Adipocyte (in vitro differentiated cells): ENCODE measurements around the gene SCD5.
A peak's percentile ranks its signal among the peaks of the same experiment; 100 is the strongest.

Experiments used
- DNase-seq: peaks from one replicate; pipeline ENCODE4 v3.0.0-alpha.2; 2015; ENCODE audit warnings: low read depth
- H3K27me3 ChIP-seq: replicated peaks from 2 replicates; pipeline ENCODE4 v1.7.0; 2013; ENCODE audit warnings: mild to moderate bottlenecking, low read length, moderate library complexity; ENCODE audit not compliant: control insufficient read depth, insufficient read depth
- H3K36me3 ChIP-seq: 2 replicates; pipeline ENCODE4 v1.7.0; 2013; ENCODE audit warnings: low read length, mild to moderate bottlenecking, moderate library complexity; ENCODE audit not compliant: control insufficient read depth, insufficient read depth, severe bottlenecking
- H3K4me1 ChIP-seq: 2 replicates; pipeline ENCODE4 v1.7.0; 2013; ENCODE audit warnings: mild to moderate bottlenecking, low read length, moderate library complexity; ENCODE audit not compliant: control insufficient read depth, insufficient read depth
- H3K4me3 ChIP-seq: 2 replicates; pipeline ENCODE4 v1.7.0; 2013; ENCODE audit warnings: mild to moderate bottlenecking, low read length, moderate library complexity
- H3K9ac ChIP-seq: 2 replicates; pipeline ENCODE4 v1.7.0; 2013; ENCODE audit warnings: mild to moderate bottlenecking, low read length, moderate library complexity
- H3K9me3 ChIP-seq: 2 replicates; pipeline ENCODE4 v1.7.0; 2013; ENCODE audit warnings: mild to moderate bottlenecking, low read length, moderate library complexity; ENCODE audit not compliant: control insufficient read depth

Gene SCD5

DNA sequence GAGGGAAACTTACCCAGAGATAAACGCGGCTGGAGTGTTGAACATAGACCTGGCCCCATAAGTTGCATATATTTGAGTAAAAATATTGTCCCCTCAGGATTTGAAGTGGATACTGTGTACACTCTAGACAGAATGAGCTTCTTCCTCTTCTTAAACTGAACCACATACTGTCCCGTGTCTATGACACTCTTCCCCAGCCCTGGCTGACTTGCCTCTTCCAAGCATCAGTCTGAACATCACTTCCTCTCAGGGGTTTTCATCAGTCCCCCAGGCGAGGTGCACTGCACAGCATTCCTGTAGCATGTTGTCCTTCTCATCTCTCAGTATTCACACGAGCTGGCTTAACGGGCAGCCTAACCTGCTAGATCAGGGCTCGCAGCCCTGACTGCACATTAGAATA lies 156.3 kb downstream of the SCD5 start:
- no peak for DNase-seq
- Histone ChIP-seq H3K27me3 (no peaks in the 10 kb centered on the region), H3K36me3 (no peaks in the 10 kb centered on the region), H3K9ac (no peak overlapping the region), H3K4me1 (peaks cover 14% of the 10 kb centered on the region), H3K9me3 (no peaks in the 10 kb centered on the region), H3K4me3 (no peak overlapping the region)

DNA sequence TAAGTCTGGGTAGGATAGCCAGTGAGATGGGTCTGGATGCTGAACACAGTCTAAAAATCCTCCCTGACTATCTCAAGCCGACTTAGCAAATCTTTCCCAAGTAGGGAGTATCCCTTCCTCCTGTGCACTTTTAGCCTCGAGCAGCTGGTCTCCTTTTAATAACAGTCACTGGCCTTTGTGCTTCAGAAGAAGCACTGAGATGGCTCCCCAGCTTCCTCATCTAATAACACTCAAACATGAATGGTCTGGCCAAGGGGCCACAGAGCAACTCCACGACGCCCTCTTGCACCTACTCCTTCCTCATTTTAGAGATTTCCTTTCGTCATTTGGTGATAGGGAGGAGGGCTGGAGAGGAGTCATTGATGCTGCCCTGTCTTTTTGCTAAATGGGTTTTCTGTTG lies 158.1 kb downstream of the SCD5 start:
- peaks cover 9% of the 10 kb centered on the region for H3K4me1 ChIP-seq
- H3K9me3 ChIP-seq = no peaks in the 10 kb centered on the region
- no peak for DNase-seq
- H3K4me3 ChIP-seq = no peak overlapping the region
- no peak overlapping the region for H3K9ac ChIP-seq
- no peaks in the 10 kb centered on the region for H3K36me3 ChIP-seq
- no peaks in the 10 kb centered on the region for H3K27me3 ChIP-seq

DNA sequence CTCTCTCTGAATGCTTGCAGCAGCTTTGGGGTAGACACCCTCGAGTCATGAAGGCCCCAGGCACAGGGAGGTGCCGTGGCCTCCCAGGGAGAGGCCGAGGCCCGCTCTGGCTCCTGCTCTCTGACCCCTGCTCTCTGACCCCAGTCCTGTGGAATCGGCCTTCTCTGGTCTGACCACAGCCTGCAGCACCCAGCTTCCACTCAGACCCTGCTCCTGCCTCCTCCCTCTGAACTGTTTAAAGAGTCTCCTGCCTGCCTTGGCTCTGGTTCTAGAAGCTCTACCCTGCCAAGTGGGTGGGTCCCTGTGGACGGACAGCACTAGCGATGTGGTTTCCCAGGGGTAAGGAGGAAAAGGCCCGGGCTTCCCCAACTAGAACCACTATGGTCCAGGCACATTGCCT lies 158.6 kb downstream of the SCD5 start:
- H3K4me3 ChIP-seq = no peak overlapping the region
- H3K9me3 ChIP-seq = no peaks in the 10 kb centered on the region
- peaks cover 9% of the 10 kb centered on the region for H3K4me1 ChIP-seq
- no peak for DNase-seq
- H3K27me3 ChIP-seq = no peaks in the 10 kb centered on the region
- no peaks in the 10 kb centered on the region for H3K36me3 ChIP-seq
- no peak overlapping the region for H3K9ac ChIP-seq

DNA sequence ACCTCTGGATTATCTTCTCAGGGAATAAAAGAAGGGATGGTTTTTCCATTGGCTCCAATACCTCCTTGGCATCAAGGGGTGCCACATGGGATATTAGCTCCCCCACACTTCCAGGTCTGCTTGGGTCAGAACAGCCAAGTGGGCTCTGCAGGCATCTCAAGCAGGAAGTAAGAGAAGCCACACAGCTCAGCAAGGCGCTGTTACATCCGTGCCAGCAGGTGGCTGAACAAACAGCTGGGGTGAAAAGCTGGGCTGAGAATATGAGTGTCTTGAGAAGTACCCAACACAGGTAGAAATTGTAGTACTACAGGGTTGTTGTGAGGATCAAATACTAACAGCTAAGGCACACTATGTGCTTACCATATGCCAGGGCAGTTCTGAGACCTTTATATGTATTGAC lies 160.1 kb downstream of the SCD5 start:
- Histone ChIP-seq H3K4me1 (no peaks in the 10 kb centered on the region), H3K4me3 (no peak overlapping the region), H3K9ac (no peak overlapping the region), H3K9me3 (no peaks in the 10 kb centered on the region), H3K36me3 (no peaks in the 10 kb centered on the region), H3K27me3 (no peaks in the 10 kb centered on the region)
- no peak for DNase-seq

DNA sequence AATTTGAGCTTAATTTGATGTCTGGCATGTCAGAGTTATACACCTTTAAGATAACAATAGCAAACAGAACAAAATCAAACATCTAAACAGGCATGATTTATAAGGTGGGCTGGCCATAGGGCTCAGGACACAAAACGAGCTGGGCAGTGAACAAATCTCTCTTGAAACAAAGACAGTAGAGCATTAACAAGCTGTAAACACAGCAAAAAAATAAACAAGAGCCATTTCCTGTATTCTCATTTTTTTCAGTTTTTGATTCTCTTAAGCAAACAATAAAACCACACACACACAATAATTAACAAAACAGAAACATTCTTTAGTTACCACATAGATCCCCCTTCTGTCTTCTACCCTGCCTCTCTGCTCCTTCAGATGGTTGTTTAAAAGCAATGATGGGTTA lies 168.5 kb downstream of the SCD5 start:
- no peak overlapping the region for H3K4me3 ChIP-seq
- no peaks in the 10 kb centered on the region for H3K36me3 ChIP-seq
- peak overlapping the region; percentile 54 for H3K9ac ChIP-seq
- no peaks in the 10 kb centered on the region for H3K9me3 ChIP-seq
- no peaks in the 10 kb centered on the region for H3K27me3 ChIP-seq
- DNase-seq = no peak
- H3K4me1 ChIP-seq = peaks cover 25% of the 10 kb centered on the region

DNA sequence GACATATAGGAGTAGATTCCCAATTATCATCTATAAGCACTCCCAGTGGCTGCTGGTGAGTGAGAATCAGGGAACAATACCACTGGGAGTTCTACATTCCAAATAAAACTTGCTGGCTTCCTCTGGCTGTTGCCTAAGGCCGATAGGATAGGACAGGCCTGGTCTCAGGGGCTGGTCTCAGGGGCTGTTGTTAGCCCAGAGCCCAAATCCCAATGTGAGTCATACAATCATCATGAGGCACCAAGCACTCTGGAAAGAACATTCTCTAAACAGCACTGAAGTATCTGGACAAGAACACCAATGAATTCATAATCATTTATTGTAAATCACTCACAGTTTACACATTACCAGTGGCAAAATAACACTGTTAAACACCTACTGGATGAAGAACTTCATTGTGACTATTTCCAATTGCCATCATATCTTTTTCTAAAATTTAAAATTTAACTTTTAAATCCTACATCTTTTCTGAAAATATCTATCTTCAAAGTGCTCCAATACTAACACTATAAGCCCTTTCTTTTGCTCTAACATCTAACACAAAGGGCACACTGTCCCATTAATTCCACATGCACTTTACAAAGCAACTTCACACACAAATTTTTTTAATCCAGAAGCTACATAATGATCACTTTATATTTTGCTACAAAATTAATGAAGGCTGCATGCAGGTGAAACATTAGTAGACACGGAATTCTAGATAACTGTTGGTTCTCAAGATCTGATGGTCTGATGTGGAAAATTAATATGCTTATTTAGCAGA lies 169.2 kb downstream of the SCD5 start:
- Histone ChIP-seq H3K9me3 (no peaks in the 10 kb centered on the region), H3K9ac (peak overlapping the region; percentile 54), H3K36me3 (no peaks in the 10 kb centered on the region), H3K4me3 (peak overlapping the region; percentile 32), H3K4me1 (peaks cover 28% of the 10 kb centered on the region), H3K27me3 (no peaks in the 10 kb centered on the region)
- peak; percentile 51 for DNase-seq

DNA sequence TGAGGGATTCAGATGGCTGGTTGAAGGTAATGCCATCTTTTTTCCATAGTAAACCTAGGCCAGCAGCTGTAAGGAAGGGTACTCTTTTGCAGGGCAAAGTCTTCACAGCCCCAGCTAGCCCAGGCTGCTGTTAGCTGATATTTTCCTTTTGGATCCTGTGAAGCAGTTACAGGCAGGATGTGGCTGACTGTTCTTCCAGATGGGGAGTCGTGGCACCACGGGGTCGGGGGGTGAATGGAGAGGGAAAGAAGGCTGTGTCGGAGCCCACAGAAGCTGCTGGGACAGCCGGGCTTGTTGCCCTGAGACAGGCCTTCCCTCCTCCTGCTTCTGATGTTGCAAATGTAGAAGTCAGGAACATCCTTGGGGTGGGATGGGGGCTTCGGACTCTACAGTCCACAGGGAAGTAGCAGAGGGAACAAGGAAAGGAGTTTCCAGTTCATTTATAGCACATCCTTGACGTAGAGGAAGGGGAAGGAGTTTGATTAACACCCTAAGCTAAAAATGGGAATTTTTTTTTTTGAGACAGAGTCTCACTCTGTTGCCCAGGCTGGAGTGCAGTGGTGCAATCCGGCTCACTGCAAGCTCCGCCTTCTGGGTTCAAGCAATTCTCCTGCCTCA lies 172.2 kb downstream of the SCD5 start:
- Histone ChIP-seq H3K36me3 (no peaks in the 10 kb centered on the region), H3K4me1 (peaks cover 38% of the 10 kb centered on the region), H3K9me3 (no peaks in the 10 kb centered on the region)

DNA sequence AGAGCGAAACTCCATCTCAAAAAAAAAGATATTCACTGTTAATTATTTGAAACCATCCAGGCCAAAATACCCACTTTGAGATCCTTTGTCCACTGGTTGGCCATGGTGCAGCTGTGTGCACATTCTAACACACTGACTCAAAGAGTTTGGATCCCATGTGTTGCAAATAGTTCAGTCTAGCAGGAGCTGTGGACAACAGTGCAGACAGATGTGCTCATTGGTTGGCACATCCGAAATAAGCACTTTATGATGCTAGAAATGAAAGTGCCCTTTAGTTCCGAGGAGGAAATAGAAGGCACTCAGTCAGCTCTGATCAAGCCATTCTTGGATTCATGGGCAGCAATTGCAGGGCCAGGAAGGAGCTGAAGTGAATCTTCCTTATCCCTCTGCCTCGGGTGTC lies 173.8 kb downstream of the SCD5 start:
- H3K9me3 ChIP-seq = no peaks in the 10 kb centered on the region
- H3K4me1 ChIP-seq = peaks cover 32% of the 10 kb centered on the region
- no peaks in the 10 kb centered on the region for H3K27me3 ChIP-seq
- H3K36me3 ChIP-seq = no peaks in the 10 kb centered on the region
- DNase-seq = no peak
- H3K9ac ChIP-seq = no peak overlapping the region
- no peak overlapping the region for H3K4me3 ChIP-seq

More for the DNA sequence above, 172.2 kb downstream of the SCD5 start:
- no peak for DNase-seq
- Histone ChIP-seq H3K9ac (no peak overlapping the region), H3K27me3 (no peaks in the 10 kb centered on the region), H3K4me3 (no peak overlapping the region)

DNA sequence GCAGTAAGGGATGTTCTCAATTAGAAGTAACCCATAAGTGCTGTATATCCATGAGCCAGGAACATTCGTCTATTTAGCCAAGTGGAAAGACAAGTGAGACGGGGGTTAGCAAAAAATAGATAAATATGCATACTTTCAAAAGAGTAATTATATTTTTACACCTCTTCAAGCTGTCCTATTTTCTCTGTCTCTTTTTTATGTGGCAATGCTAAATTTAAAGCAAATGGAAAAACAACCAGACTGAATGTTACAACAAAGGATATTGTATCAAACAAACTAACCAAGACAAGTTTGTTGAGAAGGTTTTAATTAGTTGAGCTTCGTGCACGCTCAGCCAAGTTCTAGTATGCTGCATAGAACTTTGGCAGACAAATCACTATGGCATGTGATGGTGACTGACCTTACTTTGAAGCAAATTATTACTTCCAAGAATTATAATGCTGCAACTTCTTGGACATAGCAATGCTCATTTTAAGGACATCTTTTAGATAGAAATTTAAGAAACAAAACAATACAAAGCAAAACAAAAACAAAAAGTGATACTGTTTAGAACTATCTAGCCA lies 175.4 kb downstream of the SCD5 start:
- H3K27me3 ChIP-seq = no peaks in the 10 kb centered on the region
- no peak for DNase-seq
- H3K4me3 ChIP-seq = no peak overlapping the region
- H3K9me3 ChIP-seq = no peaks in the 10 kb centered on the region
- H3K4me1 ChIP-seq = peaks cover 20% of the 10 kb centered on the region
- no peak overlapping the region for H3K9ac ChIP-seq
- H3K36me3 ChIP-seq = no peaks in the 10 kb centered on the region

DNA sequence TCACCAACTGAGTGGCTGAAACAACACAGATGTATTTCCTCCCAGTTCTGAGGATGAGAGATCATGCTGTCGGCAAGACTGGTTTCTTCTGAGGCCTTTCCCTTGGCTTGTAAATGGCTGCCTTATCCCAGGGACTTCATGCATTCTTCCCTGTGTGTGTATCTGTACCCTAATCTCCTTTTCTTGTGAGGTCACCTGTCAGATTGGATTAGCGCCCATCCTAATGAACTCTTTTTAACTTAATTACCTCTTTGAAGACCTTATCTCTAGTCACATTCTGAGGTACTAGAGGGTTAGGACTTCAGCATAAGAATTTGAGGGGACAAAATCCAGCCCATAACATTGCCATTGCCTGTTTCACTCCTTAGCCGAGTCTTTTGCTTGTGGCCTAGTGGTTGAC lies 177.3 kb downstream of the SCD5 start:
- H3K9me3 ChIP-seq = no peaks in the 10 kb centered on the region
- no peak overlapping the region for H3K9ac ChIP-seq
- peaks cover 5% of the 10 kb centered on the region for H3K27me3 ChIP-seq
- H3K4me1 ChIP-seq = peaks cover 19% of the 10 kb centered on the region
- H3K4me3 ChIP-seq = no peak overlapping the region
- DNase-seq = no peak
- no peaks in the 10 kb centered on the region for H3K36me3 ChIP-seq

DNA sequence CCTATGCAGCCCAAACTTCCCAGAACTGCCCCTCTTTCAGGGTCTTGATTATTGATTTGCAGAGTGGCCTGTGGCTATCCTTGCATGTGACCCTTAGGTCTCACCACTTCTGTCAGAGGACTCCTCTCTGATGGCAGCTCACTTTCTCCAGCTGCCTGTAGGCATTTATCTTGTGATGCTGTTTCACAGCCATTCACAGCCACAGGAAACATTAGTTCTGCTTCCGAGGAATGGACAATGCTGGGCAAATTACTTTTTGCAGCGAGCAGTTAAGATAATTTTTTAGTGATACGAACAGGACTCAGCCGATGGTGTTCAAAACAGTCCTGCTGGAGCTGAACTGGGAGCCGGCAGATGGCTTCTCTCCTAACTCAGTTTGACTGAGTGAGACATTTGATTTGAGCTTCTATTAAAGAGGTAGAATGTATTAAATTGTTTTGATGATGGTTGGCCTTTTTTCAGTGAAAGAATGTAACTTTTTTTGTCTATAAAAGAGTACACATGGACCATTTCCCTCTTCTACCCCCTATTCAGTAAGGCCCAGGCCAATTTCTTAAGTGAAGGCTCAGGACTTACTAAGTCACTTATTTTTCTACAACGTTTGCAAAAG lies 178.4 kb downstream of the SCD5 start:
- H3K9ac ChIP-seq = no peak overlapping the region
- H3K36me3 ChIP-seq = no peaks in the 10 kb centered on the region
- no peak overlapping the region for H3K4me3 ChIP-seq
- H3K9me3 ChIP-seq = no peaks in the 10 kb centered on the region
- H3K4me1 ChIP-seq = peaks cover 16% of the 10 kb centered on the region
- no peak for DNase-seq
- H3K27me3 ChIP-seq = peaks cover 14% of the 10 kb centered on the region
